Activated CD4-positive, alpha-beta T cell treated with anti-CD3 and anti-CD28 coated beads for 48 hours (primary cell): ENCODE measurements around the gene PCSK1.
A peak's percentile ranks its signal among the peaks of the same experiment; 100 is the strongest.
"Not testable (repeated sequence)": the region's sequence is repeated elsewhere in the genome, so short reads cannot be mapped to it uniquely, and the experiment has no call there.

Experiments used
- DNase-seq: peaks from one replicate; pipeline ENCODE4 v3.0.0-alpha.2; 2020

PCSK1 gene

GRCh38 chr5:96425443-96425842 is 7.6 kb downstream of the PCSK1 start:
- no peak for DNase-seq

GRCh38 chr5:96415897-96416296 is 17.2 kb downstream of the PCSK1 start:
- DNase-seq = no peak

DNA sequence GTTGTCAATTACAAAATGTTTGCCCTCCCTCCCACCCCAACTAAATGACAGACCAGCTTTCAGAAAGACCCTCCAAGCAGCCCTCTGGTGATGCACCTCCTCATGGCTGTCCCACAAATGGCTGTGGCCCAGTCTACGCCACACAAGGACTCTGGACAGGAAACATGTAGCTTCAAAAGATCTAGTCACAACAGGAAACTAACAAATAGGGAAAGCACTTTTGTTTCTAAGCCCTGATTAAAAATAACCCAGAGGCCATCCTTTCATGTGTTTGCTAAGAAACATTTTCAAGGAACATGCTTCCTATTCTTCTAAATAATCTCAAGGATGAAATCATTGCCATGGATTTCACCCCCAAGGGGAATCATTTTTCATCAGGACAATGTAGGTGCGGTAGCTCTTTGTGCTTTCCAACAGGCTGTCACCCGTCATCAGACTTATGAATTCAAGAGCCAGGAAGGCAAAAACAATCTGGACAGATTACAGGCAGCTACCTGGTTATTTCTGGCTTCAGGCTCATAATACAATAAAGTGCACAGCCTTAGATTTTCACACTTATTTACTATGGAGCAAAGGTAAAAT is 20.1 kb downstream of the PCSK1 start:
- no peak for DNase-seq

DNA sequence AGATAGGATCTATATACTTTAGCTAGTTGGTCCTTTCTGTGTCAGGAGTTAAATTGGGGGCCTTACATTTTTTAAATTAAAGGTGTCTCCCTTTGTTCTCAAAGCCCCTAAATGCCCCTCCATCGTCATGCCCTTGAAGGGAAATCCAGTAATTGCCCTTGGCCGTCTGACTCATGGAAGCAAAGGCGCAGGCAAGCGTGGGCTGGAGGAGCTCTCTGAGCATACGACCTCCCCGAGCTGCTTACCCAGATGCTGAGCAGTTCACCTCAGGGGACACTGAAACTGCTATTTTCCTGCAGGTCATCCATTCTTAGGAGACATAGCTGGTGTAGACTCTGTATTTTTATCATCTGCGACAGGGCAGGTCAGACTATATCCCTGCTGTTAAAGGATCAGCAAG is 23.0 kb downstream of the PCSK1 start:
- DNase-seq = no peak

GRCh38 chr5:96408841-96409538 is 24.1 kb downstream of the PCSK1 start:
- no peak for DNase-seq

GRCh38 chr5:96408210-96408777 is 24.8 kb downstream of the PCSK1 start:
- DNase-seq = no peak

DNA sequence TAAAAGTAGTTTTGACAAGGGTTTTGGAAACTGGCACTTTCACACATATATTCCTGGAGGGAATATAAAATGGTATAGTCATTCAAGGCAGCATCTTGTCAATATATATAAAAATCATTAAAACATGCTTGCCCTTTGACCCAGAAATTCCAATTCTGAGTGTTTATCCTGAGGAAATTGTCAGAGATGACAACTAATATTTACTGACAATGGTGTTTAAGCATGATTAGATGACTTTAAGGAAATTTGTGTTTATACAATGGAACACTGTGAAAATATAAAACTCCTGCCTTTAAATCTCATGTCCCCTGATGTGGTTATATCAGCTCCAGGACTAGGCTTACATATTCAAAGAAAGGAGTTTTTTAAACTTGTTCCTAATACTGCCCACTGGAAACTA is 25.6 kb downstream of the PCSK1 start:
- DNase-seq = no peak

DNA sequence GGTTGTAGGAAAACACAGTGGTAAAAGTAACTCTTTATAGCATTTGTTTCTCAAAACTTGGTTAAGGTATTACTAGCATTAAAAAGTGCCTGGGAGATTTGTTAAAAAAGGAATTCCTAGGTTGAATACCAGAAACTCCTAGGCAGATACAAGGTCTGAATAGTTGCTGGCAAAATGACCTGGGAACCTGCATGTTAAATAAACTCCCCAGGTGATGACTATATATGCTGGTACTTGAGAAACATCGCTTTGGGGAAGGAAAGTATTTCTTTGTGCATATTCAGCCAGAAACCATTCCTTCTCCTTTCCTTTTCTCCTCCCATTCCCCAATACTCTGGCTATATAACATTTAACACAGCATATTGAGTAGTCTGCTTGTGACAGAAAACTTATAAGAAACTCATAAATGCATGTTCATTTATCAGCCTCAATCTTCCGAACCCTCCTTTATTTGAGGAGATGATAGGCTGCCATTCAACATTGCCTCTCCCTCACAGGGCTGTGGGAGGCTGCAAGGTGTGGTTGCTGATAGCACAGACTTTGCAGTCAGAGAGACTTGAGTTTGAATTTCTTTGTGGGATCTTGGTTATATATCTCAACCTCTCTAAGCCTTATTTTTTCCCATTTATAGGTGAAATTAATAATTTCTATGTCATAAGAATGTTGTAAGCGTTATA is 28.7 kb downstream of the PCSK1 start:
- no peak for DNase-seq

DNA sequence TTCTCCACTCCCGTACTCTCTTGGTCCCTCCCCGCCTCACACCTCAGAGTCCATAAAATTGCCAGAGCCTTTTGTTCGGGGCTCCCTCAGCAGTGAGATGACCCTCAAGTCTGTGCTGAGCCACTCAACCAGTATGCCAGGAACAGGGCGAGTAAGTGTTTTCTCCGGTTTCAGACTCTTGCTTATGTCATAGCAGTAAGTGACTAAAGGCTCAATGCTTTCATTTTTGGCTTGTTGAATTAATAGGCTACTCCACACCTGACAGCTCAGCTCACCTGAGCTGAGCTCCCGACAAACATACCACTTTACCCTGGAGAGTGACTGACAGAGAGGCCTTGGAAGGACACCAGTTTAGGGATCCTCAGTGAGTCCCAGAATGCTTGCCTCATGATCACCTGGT is 30.5 kb downstream of the PCSK1 start:
- no peak for DNase-seq

- no peak for DNase-seq
Observed at GRCh38 chr5:96396878-96397277, 36.2 kb downstream of the PCSK1 start.

GRCh38 chr5:96395295-96395694 is 37.8 kb downstream of the PCSK1 start:
- DNase-seq = not testable (repeated sequence)

- no peak for DNase-seq
Observed at GRCh38 chr5:96391921-96392320, 41.1 kb downstream of the PCSK1 start.

DNA sequence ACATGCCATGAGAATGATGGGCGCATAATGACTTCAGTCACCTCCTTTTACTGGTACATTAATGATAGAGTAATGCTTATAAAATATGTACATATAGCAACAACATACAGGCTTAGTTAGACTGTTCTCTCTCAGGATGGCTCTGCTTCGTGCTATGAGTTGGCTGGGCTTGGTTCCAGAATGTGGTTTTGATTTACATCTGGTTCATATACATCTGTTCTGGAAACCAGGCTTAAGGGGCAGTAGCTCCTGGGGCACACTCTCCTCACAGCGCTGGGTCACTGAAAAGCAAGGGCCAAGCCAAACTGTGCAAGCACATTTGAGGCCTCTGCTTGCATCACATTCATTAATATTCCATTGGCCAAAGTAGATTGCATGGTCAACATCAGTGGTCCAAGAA is 44.9 kb downstream of the PCSK1 start:
- DNase-seq = no peak

DNA sequence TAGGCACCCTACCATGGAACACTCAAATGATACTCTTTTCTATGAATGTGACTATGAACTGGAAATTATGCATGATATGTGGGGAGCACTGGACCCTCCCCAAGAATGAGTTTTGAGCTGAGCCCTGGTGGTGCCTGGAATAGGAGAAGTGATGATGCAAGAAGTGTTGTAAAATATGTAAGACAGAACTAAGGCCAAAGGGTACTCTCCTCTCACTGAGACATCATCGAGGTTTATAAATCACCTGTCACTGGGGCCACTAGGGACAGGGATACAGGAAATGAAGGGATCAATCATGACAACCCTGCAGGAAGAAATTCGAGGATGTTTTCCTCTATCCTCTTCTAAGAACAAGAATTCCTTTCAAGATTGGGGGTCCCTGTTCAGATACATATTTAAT is 45.4 kb downstream of the PCSK1 start:
- DNase-seq = no peak

GRCh38 chr5:96385538-96385937 is 47.5 kb downstream of the PCSK1 start:
- DNase-seq = no peak

DNA sequence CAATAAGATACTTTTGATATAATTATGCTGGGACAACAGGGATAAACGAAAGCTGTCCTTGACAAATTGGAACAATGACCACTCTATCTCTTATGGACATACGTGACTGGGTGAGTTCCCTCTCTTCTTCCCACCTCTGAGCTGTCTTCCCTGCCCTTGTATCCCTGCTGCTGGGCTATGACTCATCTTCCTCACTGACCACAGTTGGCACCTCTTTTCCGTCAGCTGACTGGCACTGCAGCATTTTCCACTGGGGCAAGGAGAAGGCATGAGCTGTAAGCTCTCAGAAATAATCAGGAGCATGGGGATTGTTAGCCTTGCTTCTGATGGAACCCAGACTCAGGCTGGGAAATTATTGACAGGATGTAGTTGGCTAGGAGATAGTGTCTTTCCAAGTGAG is 48.7 kb downstream of the PCSK1 start:
- DNase-seq = no peak

DNA sequence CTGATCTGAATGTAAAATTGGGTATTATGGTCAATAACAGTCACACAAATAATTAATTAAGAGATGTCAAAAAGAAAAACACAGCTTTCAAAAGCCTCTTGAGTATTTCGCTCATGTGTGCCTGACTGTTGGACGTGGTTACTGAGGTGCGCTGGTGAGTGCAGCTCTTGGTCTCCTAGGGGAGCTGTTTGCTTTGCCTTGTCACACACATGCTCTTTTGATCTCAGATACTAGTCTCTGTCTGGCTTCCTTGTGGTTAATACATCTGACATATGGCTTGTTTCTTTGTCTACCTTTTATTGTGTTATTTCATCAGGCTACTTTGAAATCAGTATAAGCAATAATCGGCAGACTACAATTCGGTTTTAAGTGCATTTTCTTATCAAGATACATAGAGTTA is 51.5 kb downstream of the PCSK1 start:
- no peak for DNase-seq

- no peak for DNase-seq
Observed at GRCh38 chr5:96379896-96380295, 53.2 kb downstream of the PCSK1 start.

DNA sequence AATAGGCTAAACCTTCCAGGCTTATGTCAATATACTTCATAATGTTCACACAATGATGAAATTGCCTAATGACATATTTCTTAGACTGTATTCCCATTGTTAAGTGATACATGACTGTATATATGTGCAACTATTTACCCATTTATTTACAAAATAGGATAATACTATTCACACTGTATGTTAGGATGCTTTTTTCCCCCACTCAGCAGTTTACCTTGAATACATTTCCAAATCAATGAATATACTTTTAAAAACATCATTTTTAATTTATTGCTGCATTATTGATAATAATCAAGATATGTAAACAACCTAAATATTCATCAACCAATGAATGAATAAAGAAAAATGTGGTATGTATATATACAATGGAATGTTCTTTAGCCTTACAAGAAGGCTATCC is 55.5 kb downstream of the PCSK1 start:
- no peak for DNase-seq

DNA sequence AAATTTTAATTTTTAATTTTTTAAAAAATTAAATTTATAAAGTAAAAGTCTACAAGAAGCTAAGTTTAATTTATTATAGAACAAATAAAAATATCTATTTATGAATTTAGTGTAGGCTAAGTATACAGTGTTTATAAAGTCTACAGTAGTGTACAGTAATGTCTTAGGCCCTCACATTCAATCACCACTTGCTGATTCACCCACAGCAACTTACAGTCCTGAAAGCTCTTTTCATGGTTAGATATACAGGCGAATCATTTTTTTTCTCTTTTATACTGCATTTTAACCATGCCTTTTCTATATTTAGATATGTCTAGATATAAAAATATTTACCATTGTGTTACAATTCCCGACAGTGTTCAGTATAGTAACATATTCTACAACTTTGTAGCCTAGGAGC is 55.9 kb downstream of the PCSK1 start:
- DNase-seq = no peak

GRCh38 chr5:96374653-96375052 is 58.4 kb downstream of the PCSK1 start:
- DNase-seq = peak; percentile 12

- no peak for DNase-seq
Observed at GRCh38 chr5:96373381-96373733, 59.7 kb downstream of the PCSK1 start.

DNA sequence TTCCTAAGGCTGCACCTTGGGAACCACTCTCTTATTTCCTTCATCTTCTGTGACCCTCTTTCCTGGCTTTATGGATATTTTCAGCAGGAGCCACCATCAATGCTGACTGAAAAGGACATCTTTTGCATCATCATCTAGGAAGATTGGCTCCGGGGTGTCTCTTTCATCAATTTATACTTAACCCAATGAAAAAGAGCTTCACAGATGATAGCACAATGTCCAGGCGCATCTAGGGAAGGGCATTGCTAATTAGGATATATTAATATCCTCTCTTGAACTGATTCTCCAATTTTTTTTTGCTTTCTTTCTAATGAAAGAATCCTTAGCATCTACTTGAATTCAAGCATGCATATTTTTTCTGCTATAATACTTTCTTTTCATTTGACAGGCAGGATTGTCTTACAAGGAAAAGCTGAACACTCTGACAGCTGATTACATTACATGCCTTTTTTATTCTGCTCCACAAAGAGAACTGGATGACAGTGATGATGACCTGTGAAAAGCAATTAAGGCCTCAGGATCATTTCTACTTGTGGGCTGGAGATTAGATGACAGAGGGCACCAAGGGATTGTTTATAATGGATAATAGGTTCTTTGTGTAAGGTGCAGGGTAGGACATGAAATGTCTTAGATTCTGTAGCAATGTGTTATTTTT is 60.2 kb downstream of the PCSK1 start:
- DNase-seq = no peak

GRCh38 chr5:96370976-96371375 is 62.1 kb downstream of the PCSK1 start:
- DNase-seq = no peak
